GOT3 (cell line): ENCODE data around the gene CDNF.
"Not testable (repeated sequence)": the region's sequence is repeated elsewhere in the genome, so short reads cannot be mapped to it uniquely, and the experiment has no call there.

ENCODE experiments used
- DNase-seq: peaks from one replicate; lab custom pipeline; 2025; ENCODE audit warnings: mixed read lengths; lab: John Stamatoyannopoulos, UW

The CDNF gene

GRCh38 chr10:14837757-14838581 lies at the start of gene CDNF, which contains the start of the genes HSPA14 and MSANTD7:
TSS of gene CDNF (minus strand) at chr10:14838037. CDS start at chr10:14837946, 91 bp downstream.
TSS of gene HSPA14 (plus strand) at chr10:14838306. CDS start at chr10:14838403, 97 bp downstream.
TSS of gene MSANTD7 (plus strand) at chr10:14838306. CDS start at chr10:14842285, 3,979 bp downstream.
- peak; percentile 95 for DNase-seq

- no peak for DNase-seq
These were observed 46.2 kb upstream of the CDNF start for GRCh38 chr10:14884082-14884481.

GRCh38 chr10:14880229-14880628 lies 42.4 kb upstream of the CDNF start:
- DNase-seq, result no peak

GRCh38 chr10:14879928-14880193 lies 42.0 kb upstream of the CDNF start:
- DNase-seq, result no peak

- no peak for DNase-seq
These were observed 41.5 kb upstream of the CDNF start for GRCh38 chr10:14879124-14879927.

GRCh38 chr10:14878266-14879123 lies 40.7 kb upstream of the CDNF start, which contains the start of gene SUV39H2:
TSS of gene SUV39H2 (plus strand) at chr10:14878866. CDS start at chr10:14878889, 23 bp downstream.
- peak; percentile 88 for DNase-seq

- no peak for DNase-seq
These were observed 38.9 kb upstream of the CDNF start for GRCh38 chr10:14876764-14877163.

GRCh38 chr10:14875941-14876340 lies 38.1 kb upstream of the CDNF start:
- no peak for DNase-seq

- DNase-seq, result no peak
These were observed 35.4 kb upstream of the CDNF start for GRCh38 chr10:14873090-14873760.

GRCh38 chr10:14864871-14865270 lies 27.0 kb upstream of the CDNF start:
- DNase-seq, result not testable (repeated sequence)

GRCh38 chr10:14864466-14864865 lies 26.6 kb upstream of the CDNF start:
- DNase-seq, result not testable (repeated sequence)

GRCh38 chr10:14860791-14861190 lies 23.0 kb upstream of the CDNF start:
- no peak for DNase-seq

GRCh38 chr10:14859775-14860174 lies 21.9 kb upstream of the CDNF start:
- DNase-seq, result no peak

GRCh38 chr10:14859043-14859442 lies 21.2 kb upstream of the CDNF start:
- no peak for DNase-seq

GRCh38 chr10:14858338-14858960 lies 20.6 kb upstream of the CDNF start:
- DNase-seq, result no peak

- DNase-seq, result no peak
These were observed 17.6 kb upstream of the CDNF start for GRCh38 chr10:14855453-14855852.

- DNase-seq, result no peak
These were observed 14.4 kb upstream of the CDNF start for GRCh38 chr10:14852236-14852635.

- DNase-seq, result no peak
These were observed 7.1 kb upstream of the CDNF start for GRCh38 chr10:14844948-14845347.

- no peak for DNase-seq
These were observed 5.6 kb upstream of the CDNF start for GRCh38 chr10:14843327-14843988.

GRCh38 chr10:14840178-14840577 lies 2.3 kb upstream of the CDNF start:
- no peak for DNase-seq
